Measurements from ENCODE around the gene ETFB. TPM values are rescaled to one million over a fixed set of nuclear protein-coding genes. Genes with fewer than 3 reads are reported as not detected.

ETFB gene
- total and polyA plus RNA-seq, 10 of the 15 experiments (the other 5 are each of a cell fraction or from before 2014, with no cell fraction given): 15.1 to 166 (median 87.8) TPM

DNA sequence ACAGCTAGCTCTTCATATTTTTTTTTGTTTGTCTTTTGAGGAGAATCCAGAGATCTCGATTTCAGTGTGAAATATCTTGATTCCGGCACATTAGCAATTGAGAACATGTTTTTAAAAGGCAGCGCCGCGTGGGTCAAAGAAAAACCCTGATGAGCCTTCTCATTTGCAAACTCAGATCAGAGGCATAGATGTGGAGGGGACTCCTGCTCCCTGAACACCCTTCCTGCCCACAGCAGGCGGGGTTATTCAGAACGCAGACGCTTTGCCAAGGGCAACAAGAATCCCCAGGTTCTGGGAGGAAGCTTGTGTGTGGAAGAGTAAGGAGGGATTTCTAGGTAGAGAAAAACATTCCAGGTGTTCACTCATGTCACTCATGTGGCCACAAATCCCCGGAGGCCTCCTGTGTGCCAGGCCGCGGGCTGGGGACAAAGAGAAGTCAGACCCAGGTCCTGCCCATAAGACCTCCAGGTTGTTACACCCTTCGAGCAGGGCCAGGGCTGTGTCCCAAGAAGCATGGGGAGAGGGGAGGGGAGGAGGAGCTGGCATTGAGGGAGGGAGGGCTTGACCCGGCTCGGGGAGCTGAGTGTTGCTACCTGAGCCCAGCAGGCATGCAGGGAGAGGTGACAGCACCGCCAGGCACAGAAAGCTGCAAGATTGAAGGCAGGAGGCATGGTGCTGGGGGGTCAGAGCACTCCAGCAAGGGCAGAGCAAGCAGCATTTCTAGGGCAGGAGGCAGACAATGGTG, 70.6 kb downstream of the ETFB start:
- Histone ChIP-seq H3K27ac (ENCODE audit: control insufficient read depth, insufficient read depth) (no peak overlapping the region), H3K27me3 (replicated peaks in 1 of 2; ENCODE audit: control insufficient read depth in 2 of 2, insufficient read depth in 2 of 2, low read length in 1 of 2) (peaks cover 0 to 2% of the 10 kb centered on the region in 2 experiments; a peak in 1 of 4 replicates), H3K4me1 (ENCODE audit: control insufficient read depth, insufficient read depth, low read length) (no peaks in the 10 kb centered on the region), H3K9ac (ENCODE audit: control insufficient read depth, insufficient read depth, low read length) (no peak overlapping the region), H2AFZ (ENCODE audit: control insufficient read depth, low read depth, low read length) (no peak overlapping the region), H3K36me3 (ENCODE audit: control insufficient read depth in 2 of 2, insufficient read depth in 2 of 2, low read length in 1 of 2) (no peaks in the 10 kb centered on the region), H3K9me3 (replicated peaks; ENCODE audit: control insufficient read depth, insufficient read depth, low read length) (no peaks in the 10 kb centered on the region), H3K4me2 (ENCODE audit: control insufficient read depth, insufficient read depth) (no peak overlapping the region), H4K20me1 (ENCODE audit: control insufficient read depth, insufficient read depth) (no peaks in the 10 kb centered on the region), H3K4me3 (no peak overlapping the region), H3K79me2 (ENCODE audit: control insufficient read depth, insufficient read depth, low read length) (no peaks in the 10 kb centered on the region)
- 17% methylated on average over 15 of the region's 15 CpGs for WGBS (ENCODE audit: insufficient coverage, insufficient replicate concordance, low lambda C conversion rate, missing lambda C conversion rate)
- ChIA-PET RAD21 (ENCODE audit: unreplicated experiment) (no interaction called here), POLR2A (no interaction called here), SMC1A (ENCODE audit: uncharacterized antibody, unreplicated experiment) (no interaction called here), CTCF (interaction anchor here (0.8 kb wide), 1 partner anchor 152 kb away, joined by 4 read pairs; no protein-coding TSS in a partner anchor)
- FAIRE-seq: no peak
- in situ Hi-C loops (cut with MboI) (no loop called here), intact Hi-C loops (cut with micrococcal nuclease; ENCODE audit: unreplicated experiment) (no loop called here)
- BruUV-seq (replicated peaks): no TSS peak
- DNase-seq (ENCODE audit: low read depth, low spot score): no peak
- TF ChIP-seq, protein P1, sequence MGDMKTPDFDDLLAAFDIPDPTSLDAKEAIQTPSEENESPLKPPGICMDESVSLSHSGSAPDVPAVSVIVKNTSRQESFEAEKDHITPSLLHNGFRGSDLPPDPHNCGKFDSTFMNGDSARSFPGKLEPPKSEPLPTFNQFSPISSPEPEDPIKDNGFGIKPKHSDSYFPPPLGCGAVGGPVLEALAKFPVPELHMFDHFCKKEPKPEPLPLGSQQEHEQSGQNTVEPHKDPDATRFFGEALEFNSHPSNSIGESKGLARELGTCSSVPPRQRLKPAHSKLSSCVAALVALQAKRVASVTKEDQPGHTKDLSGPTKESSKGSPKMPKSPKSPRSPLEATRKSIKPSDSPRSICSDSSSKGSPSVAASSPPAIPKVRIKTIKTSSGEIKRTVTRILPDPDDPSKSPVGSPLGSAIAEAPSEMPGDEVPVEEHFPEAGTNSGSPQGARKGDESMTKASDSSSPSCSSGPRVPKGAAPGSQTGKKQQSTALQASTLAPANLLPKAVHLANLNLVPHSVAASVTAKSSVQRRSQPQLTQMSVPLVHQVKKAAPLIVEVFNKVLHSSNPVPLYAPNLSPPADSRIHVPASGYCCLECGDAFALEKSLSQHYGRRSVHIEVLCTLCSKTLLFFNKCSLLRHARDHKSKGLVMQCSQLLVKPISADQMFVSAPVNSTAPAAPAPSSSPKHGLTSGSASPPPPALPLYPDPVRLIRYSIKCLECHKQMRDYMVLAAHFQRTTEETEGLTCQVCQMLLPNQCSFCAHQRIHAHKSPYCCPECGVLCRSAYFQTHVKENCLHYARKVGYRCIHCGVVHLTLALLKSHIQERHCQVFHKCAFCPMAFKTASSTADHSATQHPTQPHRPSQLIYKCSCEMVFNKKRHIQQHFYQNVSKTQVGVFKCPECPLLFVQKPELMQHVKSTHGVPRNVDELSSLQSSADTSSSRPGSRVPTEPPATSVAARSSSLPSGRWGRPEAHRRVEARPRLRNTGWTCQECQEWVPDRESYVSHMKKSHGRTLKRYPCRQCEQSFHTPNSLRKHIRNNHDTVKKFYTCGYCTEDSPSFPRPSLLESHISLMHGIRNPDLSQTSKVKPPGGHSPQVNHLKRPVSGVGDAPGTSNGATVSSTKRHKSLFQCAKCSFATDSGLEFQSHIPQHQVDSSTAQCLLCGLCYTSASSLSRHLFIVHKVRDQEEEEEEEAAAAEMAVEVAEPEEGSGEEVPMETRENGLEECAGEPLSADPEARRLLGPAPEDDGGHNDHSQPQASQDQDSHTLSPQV (IDR thresholded peaks at IDR 0.05): no peak
- TF ChIP-seq, protein P2, sequence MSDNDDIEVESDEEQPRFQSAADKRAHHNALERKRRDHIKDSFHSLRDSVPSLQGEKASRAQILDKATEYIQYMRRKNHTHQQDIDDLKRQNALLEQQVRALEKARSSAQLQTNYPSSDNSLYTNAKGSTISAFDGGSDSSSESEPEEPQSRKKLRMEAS (IDR thresholded peaks at IDR 0.05; ENCODE audit: low read depth, low read length): no peak
- TF ChIP-seq MEF2B (IDR thresholded peaks at IDR 0.05; ENCODE audit: partially characterized antibody, poor library complexity, severe bottlenecking) (no peak), ZZZ3 (IDR thresholded peaks at IDR 0.05; ENCODE audit: control insufficient read depth, insufficient read length, low read depth) (no peak), POLR2AphosphoS5 (IDR thresholded peaks at IDR 0.05; ENCODE audit: low read length) (no peak), ZNF217 (IDR thresholded peaks at IDR 0.05) (no peak)
- ATAC-seq: no peak

Other genes starting within 250 kb of the ETFB start
Only the 7 nearest of the 16 such genes appear.
- not detected in 2 replicates for gene IGLON5, start 54.7 kb downstream of the ETFB start, total RNA-seq (2014; rRNA removed)
- gene IGLON5, start 54.7 kb downstream of the ETFB start, total RNA-seq (2014; rRNA removed; fragmentation: Illumina TruSeq; extraction: Trizol): not detected in 2 replicates
- not detected in 2 replicates for gene IGLON5, start 54.7 kb downstream of the ETFB start, total RNA-seq (2021)
- not detected in 2 replicates for gene IGLON5, start 54.7 kb downstream of the ETFB start, polyA plus RNA-seq (2011; rRNA removed)
- not detected in 2 replicates for gene IGLON5, start 54.7 kb downstream of the ETFB start, polyA plus RNA-seq (2014; fragmentation: Illumina TruSeq; extraction: Trizol)
- not detected for gene IGLON5, start 54.7 kb downstream of the ETFB start, polyA plus RNA-seq (2014; fragmentation: Nextera tagmentation; extraction: Ambion mirVana)
- gene IGLON5, start 54.7 kb downstream of the ETFB start, polyA plus RNA-seq (2014; rRNA removed): not detected in 2 replicates
- not detected for gene IGLON5, start 54.7 kb downstream of the ETFB start, polyA plus RNA-seq (2016; fragmentation: Nextera tagmentation; extraction: Ambion mirVana)
- gene VSIG10L, start 24.2 kb downstream of the ETFB start, total RNA-seq (2014; rRNA removed): 0.16 and 0.23 TPM in 2 replicates
- 0.18 and 0.27 TPM in 2 replicates for gene VSIG10L, start 24.2 kb downstream of the ETFB start, total RNA-seq (2014; rRNA removed; fragmentation: Illumina TruSeq; extraction: Trizol)
- gene VSIG10L, start 24.2 kb downstream of the ETFB start, total RNA-seq (2021): 0.64 and 0.77 TPM in 2 replicates
- gene VSIG10L, start 24.2 kb downstream of the ETFB start, polyA plus RNA-seq (2011; rRNA removed): 0.62 and 0.80 TPM in 2 replicates
- 0.59 and 0.62 TPM in 2 replicates for gene VSIG10L, start 24.2 kb downstream of the ETFB start, polyA plus RNA-seq (2014; fragmentation: Illumina TruSeq; extraction: Trizol)
- under 1 TPM; 0.09 to 0.11 TPM for gene VSIG10L, start 24.2 kb downstream of the ETFB start, polyA plus RNA-seq (2014; fragmentation: Nextera tagmentation; extraction: Ambion mirVana)
- 0.47 and 0.67 TPM in 2 replicates for gene VSIG10L, start 24.2 kb downstream of the ETFB start, polyA plus RNA-seq (2014; rRNA removed)
- gene VSIG10L, start 24.2 kb downstream of the ETFB start, polyA plus RNA-seq (2016; fragmentation: Nextera tagmentation; extraction: Ambion mirVana): under 1 TPM; 0.40 to 0.93 TPM
- 0.38 and 0.62 TPM in 2 replicates for gene CLDND2, start 2.6 kb upstream of the ETFB start, total RNA-seq (2014; rRNA removed)
- gene CLDND2, start 2.6 kb upstream of the ETFB start, total RNA-seq (2014; rRNA removed; fragmentation: Illumina TruSeq; extraction: Trizol): 0.28 and 0.45 TPM in 2 replicates
- 0.90 and 3.3 TPM in 2 replicates for gene CLDND2, start 2.6 kb upstream of the ETFB start, total RNA-seq (2021)
- gene CLDND2, start 2.6 kb upstream of the ETFB start, polyA plus RNA-seq (2011; rRNA removed): 1.4 and 1.8 TPM in 2 replicates
- not detected in 2 replicates for gene CLDND2, start 2.6 kb upstream of the ETFB start, polyA plus RNA-seq (2014; fragmentation: Illumina TruSeq; extraction: Trizol)
- 1 to 10 TPM; 1.2 to 3.2 TPM for gene CLDND2, start 2.6 kb upstream of the ETFB start, polyA plus RNA-seq (2014; fragmentation: Nextera tagmentation; extraction: Ambion mirVana)
- 0.24 and 0.67 TPM in 2 replicates for gene CLDND2, start 2.6 kb upstream of the ETFB start, polyA plus RNA-seq (2014; rRNA removed)
- 1 to 10 TPM; 3.2 to 7.1 TPM for gene CLDND2, start 2.6 kb upstream of the ETFB start, polyA plus RNA-seq (2016; fragmentation: Nextera tagmentation; extraction: Ambion mirVana)
- gene NKG7, start 6.3 kb upstream of the ETFB start, total RNA-seq (2014; rRNA removed): 16.2 and 17.1 TPM in 2 replicates
- 10.0 and 11.3 TPM in 2 replicates for gene NKG7, start 6.3 kb upstream of the ETFB start, total RNA-seq (2014; rRNA removed; fragmentation: Illumina TruSeq; extraction: Trizol)
- gene NKG7, start 6.3 kb upstream of the ETFB start, total RNA-seq (2021): 21.0 and 23.1 TPM in 2 replicates
- 5.2 and 14.4 TPM in 2 replicates for gene NKG7, start 6.3 kb upstream of the ETFB start, polyA plus RNA-seq (2011; rRNA removed)
- 5.0 and 15.7 TPM in 2 replicates for gene NKG7, start 6.3 kb upstream of the ETFB start, polyA plus RNA-seq (2014; fragmentation: Illumina TruSeq; extraction: Trizol)
- 10 to 100 TPM; 35.1 to 48.7 TPM for gene NKG7, start 6.3 kb upstream of the ETFB start, polyA plus RNA-seq (2014; fragmentation: Nextera tagmentation; extraction: Ambion mirVana)
- 27.3 and 29.5 TPM in 2 replicates for gene NKG7, start 6.3 kb upstream of the ETFB start, polyA plus RNA-seq (2014; rRNA removed)
- 10 to 100 TPM; 21.5 to 24.7 TPM for gene NKG7, start 6.3 kb upstream of the ETFB start, polyA plus RNA-seq (2016; fragmentation: Nextera tagmentation; extraction: Ambion mirVana)
- gene LIM2, start 21.6 kb upstream of the ETFB start, total RNA-seq (2014; rRNA removed): not detected in 2 replicates
- gene LIM2, start 21.6 kb upstream of the ETFB start, total RNA-seq (2014; rRNA removed; fragmentation: Illumina TruSeq; extraction: Trizol): not detected in 2 replicates
- gene LIM2, start 21.6 kb upstream of the ETFB start, total RNA-seq (2021): not detected in 2 replicates
- not detected in 2 replicates for gene LIM2, start 21.6 kb upstream of the ETFB start, polyA plus RNA-seq (2011; rRNA removed)
- not detected in 2 replicates for gene LIM2, start 21.6 kb upstream of the ETFB start, polyA plus RNA-seq (2014; fragmentation: Illumina TruSeq; extraction: Trizol)
- not detected for gene LIM2, start 21.6 kb upstream of the ETFB start, polyA plus RNA-seq (2014; fragmentation: Nextera tagmentation; extraction: Ambion mirVana)
- gene LIM2, start 21.6 kb upstream of the ETFB start, polyA plus RNA-seq (2014; rRNA removed): not detected in 2 replicates
- gene LIM2, start 21.6 kb upstream of the ETFB start, polyA plus RNA-seq (2016; fragmentation: Nextera tagmentation; extraction: Ambion mirVana): not detected
- gene C19orf84, start 24.2 kb upstream of the ETFB start, total RNA-seq (2014; rRNA removed): 0.11 TPM in 1 of 2 replicates, not detected in the other
- gene C19orf84, start 24.2 kb upstream of the ETFB start, total RNA-seq (2014; rRNA removed; fragmentation: Illumina TruSeq; extraction: Trizol): not detected in 2 replicates
- gene C19orf84, start 24.2 kb upstream of the ETFB start, total RNA-seq (2021): 0.21 and 0.29 TPM in 2 replicates
- gene C19orf84, start 24.2 kb upstream of the ETFB start, polyA plus RNA-seq (2011; rRNA removed): 0.08 TPM in 1 of 2 replicates, not detected in the other
- gene C19orf84, start 24.2 kb upstream of the ETFB start, polyA plus RNA-seq (2014; fragmentation: Illumina TruSeq; extraction: Trizol): 0.10 and 0.46 TPM in 2 replicates
- not detected for gene C19orf84, start 24.2 kb upstream of the ETFB start, polyA plus RNA-seq (2014; fragmentation: Nextera tagmentation; extraction: Ambion mirVana)
- gene C19orf84, start 24.2 kb upstream of the ETFB start, polyA plus RNA-seq (2014; rRNA removed): 0.15 TPM in 1 of 2 replicates, not detected in the other
- under 1 TPM; 0.09 to 0.35 TPM for gene C19orf84, start 24.2 kb upstream of the ETFB start, polyA plus RNA-seq (2016; fragmentation: Nextera tagmentation; extraction: Ambion mirVana)
- 11.3 and 13.0 TPM in 2 replicates for gene SIGLEC10, start 51.3 kb upstream of the ETFB start, total RNA-seq (2014; rRNA removed)
- 7.0 and 7.7 TPM in 2 replicates for gene SIGLEC10, start 51.3 kb upstream of the ETFB start, total RNA-seq (2014; rRNA removed; fragmentation: Illumina TruSeq; extraction: Trizol)
- gene SIGLEC10, start 51.3 kb upstream of the ETFB start, total RNA-seq (2021): 12.2 and 13.3 TPM in 2 replicates
- 1.4 and 2.3 TPM in 2 replicates for gene SIGLEC10, start 51.3 kb upstream of the ETFB start, polyA plus RNA-seq (2011; rRNA removed)
- 13.0 and 16.8 TPM in 2 replicates for gene SIGLEC10, start 51.3 kb upstream of the ETFB start, polyA plus RNA-seq (2014; fragmentation: Illumina TruSeq; extraction: Trizol)
- 1 to 10 TPM; 2.5 to 3.0 TPM for gene SIGLEC10, start 51.3 kb upstream of the ETFB start, polyA plus RNA-seq (2014; fragmentation: Nextera tagmentation; extraction: Ambion mirVana)
- gene SIGLEC10, start 51.3 kb upstream of the ETFB start, polyA plus RNA-seq (2014; rRNA removed): 12.9 and 14.8 TPM in 2 replicates
- gene SIGLEC10, start 51.3 kb upstream of the ETFB start, polyA plus RNA-seq (2016; fragmentation: Nextera tagmentation; extraction: Ambion mirVana): 1 to 10 TPM; 7.5 to 7.9 TPM